Neuron (in vitro differentiated cells): ENCODE data around the gene UBE2D2.
A peak's percentile ranks its signal among the peaks of the same experiment; 100 is the strongest.

Experiments
- H2AFZ ChIP-seq: one replicate; pipeline ENCODE4 v1.6.1; 2013; ENCODE audit warnings: low read depth, mild to moderate bottlenecking, inconsistent platforms, low read length, moderate library complexity
- H3K27me3 ChIP-seq: one replicate; pipeline ENCODE4 v1.6.1; 2013; ENCODE audit warnings: low read length; ENCODE audit not compliant: insufficient read depth
- H3K36me3 ChIP-seq: one replicate; pipeline ENCODE4 v1.6.1; 2013; ENCODE audit warnings: low read length; ENCODE audit not compliant: insufficient read depth
- H3K4me1 ChIP-seq: one replicate; pipeline ENCODE4 v1.6.1; 2013; ENCODE audit warnings: low read length; ENCODE audit not compliant: insufficient read depth
- H3K4me3 ChIP-seq: 2 replicates; pipeline ENCODE4 v1.5.1; 2013; ENCODE audit warnings: mild to moderate bottlenecking, low read length, moderate library complexity
- H3K9me3 ChIP-seq: one replicate; pipeline ENCODE4 v1.6.1; 2013; ENCODE audit warnings: low read length

Gene UBE2D2

GRCh38 chr5:139663207-139664085, 102.3 kb downstream of the UBE2D2 start:
- H3K4me1 ChIP-seq: peaks cover 31% of the 10 kb centered on the region

GRCh38 chr5:139664086-139664693, 103.1 kb downstream of the UBE2D2 start:
- peaks cover 2% of the 10 kb centered on the region for H3K36me3 ChIP-seq
- no peaks in the 10 kb centered on the region for H3K9me3 ChIP-seq
- no peak overlapping the region for H2AFZ ChIP-seq
- H3K27me3 ChIP-seq: no peaks in the 10 kb centered on the region
- H3K4me3 ChIP-seq: no peak overlapping the region
- H3K4me1 ChIP-seq: peaks cover 32% of the 10 kb centered on the region

More at GRCh38 chr5:139663207-139664085, 102.3 kb downstream of the UBE2D2 start:
- Histone ChIP-seq H3K4me3 (no peak overlapping the region), H3K27me3 (no peaks in the 10 kb centered on the region), H3K36me3 (peaks cover 2% of the 10 kb centered on the region), H3K9me3 (no peaks in the 10 kb centered on the region), H2AFZ (no peak overlapping the region)

- Histone ChIP-seq H3K36me3 (peaks cover 2% of the 10 kb centered on the region), H3K27me3 (no peaks in the 10 kb centered on the region), H3K9me3 (no peaks in the 10 kb centered on the region), H3K4me3 (no peak overlapping the region), H2AFZ (no peak overlapping the region), H3K4me1 (peaks cover 32% of the 10 kb centered on the region)
Observed at GRCh38 chr5:139664727-139665351, 103.7 kb downstream of the UBE2D2 start.

- H3K27me3 ChIP-seq: no peaks in the 10 kb centered on the region
- H3K4me1 ChIP-seq: peaks cover 34% of the 10 kb centered on the region
- peaks cover 2% of the 10 kb centered on the region for H3K36me3 ChIP-seq
- H3K4me3 ChIP-seq: no peak overlapping the region
- no peaks in the 10 kb centered on the region for H3K9me3 ChIP-seq
- H2AFZ ChIP-seq: no peak overlapping the region
Observed at GRCh38 chr5:139665626-139666025, 104.5 kb downstream of the UBE2D2 start.

- Histone ChIP-seq H3K27me3 (no peaks in the 10 kb centered on the region), H2AFZ (no peak overlapping the region), H3K4me1 (peaks cover 43% of the 10 kb centered on the region), H3K9me3 (no peaks in the 10 kb centered on the region), H3K36me3 (peaks cover 2% of the 10 kb centered on the region), H3K4me3 (no peak overlapping the region)
Observed at GRCh38 chr5:139666551-139666950, 105.4 kb downstream of the UBE2D2 start.

- Histone ChIP-seq H3K4me1 (peaks cover 46% of the 10 kb centered on the region), H3K9me3 (no peaks in the 10 kb centered on the region), H2AFZ (no peak overlapping the region), H3K27me3 (no peaks in the 10 kb centered on the region), H3K4me3 (no peak overlapping the region), H3K36me3 (peaks cover 2% of the 10 kb centered on the region)
Observed at GRCh38 chr5:139667001-139667729, 106.0 kb downstream of the UBE2D2 start.

- no peak overlapping the region for H2AFZ ChIP-seq
- H3K27me3 ChIP-seq: no peaks in the 10 kb centered on the region
- peaks cover 2% of the 10 kb centered on the region for H3K36me3 ChIP-seq
- H3K4me1 ChIP-seq: peaks cover 46% of the 10 kb centered on the region
- H3K4me3 ChIP-seq: peak overlapping the region; percentile 17
- H3K9me3 ChIP-seq: no peaks in the 10 kb centered on the region
Observed at GRCh38 chr5:139667730-139668063, 106.6 kb downstream of the UBE2D2 start.

- peaks cover 46% of the 10 kb centered on the region for H3K4me1 ChIP-seq
- H2AFZ ChIP-seq: no peak overlapping the region
- peak overlapping the region; percentile 17 for H3K4me3 ChIP-seq
- H3K9me3 ChIP-seq: no peaks in the 10 kb centered on the region
- H3K27me3 ChIP-seq: no peaks in the 10 kb centered on the region
- H3K36me3 ChIP-seq: peaks cover 2% of the 10 kb centered on the region
Observed at GRCh38 chr5:139668064-139668880, 107.1 kb downstream of the UBE2D2 start.

- peaks cover 48% of the 10 kb centered on the region for H3K4me1 ChIP-seq
Observed at GRCh38 chr5:139668924-139669661, 108.0 kb downstream of the UBE2D2 start.

GRCh38 chr5:139669662-139670368, 108.7 kb downstream of the UBE2D2 start:
- Histone ChIP-seq H3K36me3 (no peaks in the 10 kb centered on the region), H3K27me3 (no peaks in the 10 kb centered on the region), H3K4me1 (peaks cover 48% of the 10 kb centered on the region), H2AFZ (no peak overlapping the region), H3K4me3 (no peak overlapping the region), H3K9me3 (no peaks in the 10 kb centered on the region)

More at GRCh38 chr5:139668924-139669661, 108.0 kb downstream of the UBE2D2 start:
- Histone ChIP-seq H3K4me3 (peak overlapping the region; percentile 17), H2AFZ (no peak overlapping the region), H3K27me3 (no peaks in the 10 kb centered on the region), H3K36me3 (peaks cover 2% of the 10 kb centered on the region), H3K9me3 (no peaks in the 10 kb centered on the region)

- Histone ChIP-seq H2AFZ (no peak overlapping the region), H3K27me3 (no peaks in the 10 kb centered on the region), H3K4me3 (no peak overlapping the region), H3K9me3 (no peaks in the 10 kb centered on the region), H3K4me1 (peaks cover 50% of the 10 kb centered on the region), H3K36me3 (no peaks in the 10 kb centered on the region)
Observed at GRCh38 chr5:139670369-139671095, 109.4 kb downstream of the UBE2D2 start.
